ENCODE results near the gene HDGFL3. TPM values are rescaled to one million over a fixed set of nuclear protein-coding genes. Genes with fewer than 3 reads are reported as not detected.

Gene HDGFL3
- total and polyA plus RNA-seq, 9 of the 15 experiments (the other 6 are each of a cell fraction or from before 2014, with no cell fraction given) = 6.7 to 42.0 (median 31.4) TPM

DNA sequence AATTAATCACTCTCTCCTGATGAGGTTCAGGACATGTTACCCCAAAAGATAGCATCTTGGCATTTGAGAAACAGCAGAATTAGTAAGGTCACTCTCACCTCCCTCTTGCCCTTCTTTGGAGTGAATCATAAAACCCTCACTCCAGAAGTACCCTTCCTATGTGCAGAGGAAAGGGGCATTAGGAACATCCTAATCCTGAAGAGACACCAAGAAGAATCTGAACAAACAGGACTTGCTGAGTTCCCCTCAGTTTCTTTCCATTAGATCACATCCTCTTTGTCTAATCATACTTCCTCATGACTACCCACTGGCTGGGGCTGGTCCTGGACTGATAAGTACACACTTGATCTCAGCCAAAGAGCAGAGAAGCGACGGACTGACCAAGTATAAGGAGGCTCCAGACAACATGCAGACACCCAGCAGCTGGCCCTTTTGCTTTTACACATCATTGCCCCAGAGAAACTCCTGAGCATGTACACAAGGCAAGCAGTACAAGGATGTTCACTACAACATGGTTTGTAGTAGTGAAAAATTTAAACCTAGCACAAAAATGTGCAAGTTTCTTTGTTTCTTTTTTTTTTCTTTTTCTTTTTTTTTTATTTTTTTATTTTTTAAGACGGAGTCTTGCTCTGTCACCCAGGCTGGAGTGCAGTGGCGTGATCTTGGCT lies 115.2 kb downstream of the HDGFL3 start (continued):
- TF ChIP-seq, protein P1, sequence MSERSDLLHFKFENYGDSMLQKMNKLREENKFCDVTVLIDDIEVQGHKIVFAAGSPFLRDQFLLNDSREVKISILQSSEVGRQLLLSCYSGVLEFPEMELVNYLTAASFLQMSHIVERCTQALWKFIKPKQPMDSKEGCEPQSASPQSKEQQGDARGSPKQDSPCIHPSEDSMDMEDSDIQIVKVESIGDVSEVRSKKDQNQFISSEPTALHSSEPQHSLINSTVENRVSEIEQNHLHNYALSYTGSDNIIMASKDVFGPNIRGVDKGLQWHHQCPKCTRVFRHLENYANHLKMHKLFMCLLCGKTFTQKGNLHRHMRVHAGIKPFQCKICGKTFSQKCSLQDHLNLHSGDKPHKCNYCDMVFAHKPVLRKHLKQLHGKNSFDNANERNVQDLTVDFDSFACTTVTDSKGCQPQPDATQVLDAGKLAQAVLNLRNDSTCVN (CRISPR knock-in tag; IDR thresholded peaks at IDR 0.05) = peak; percentile 30; the same call in 1 of the 2 replicates
- TF ChIP-seq ARHGAP35 (IDR thresholded peaks at IDR 0.05; ENCODE audit: partially characterized antibody) (no peak), ERF (CRISPR knock-in tag; IDR thresholded peaks at IDR 0.05) (0 out of 2 replicates have a peak, but pooled peaks have one; percentile 47), MXI1 (IDR thresholded peaks at IDR 0.05; ENCODE audit: low read depth, low read length) (no peak), JUNB (CRISPR knock-in tag; conservative IDR thresholded peaks at IDR 0.05) (no peak), FOXK1 (CRISPR knock-in tag; IDR thresholded peaks at IDR 0.05; ENCODE audit: borderline replicate concordance) (no peak), ZSCAN32 (CRISPR knock-in tag; IDR thresholded peaks at IDR 0.05) (no peak), L3MBTL2 (IDR thresholded peaks at IDR 0.05) (peak; percentile 62; the same call in 1 of the 2 replicates), ZNF143 (CRISPR knock-in tag; IDR thresholded peaks at IDR 0.05) (no peak), PTRF (tag; IDR thresholded peaks at IDR 0.05) (no peak), SMAD3 (CRISPR knock-in tag; conservative IDR thresholded peaks at IDR 0.05) (0 out of 2 replicates have a peak, but pooled peaks have one; percentile 26), NFIX (CRISPR knock-in tag; IDR thresholded peaks at IDR 0.05; ENCODE audit: low read depth) (no peak), ARNT (IDR thresholded peaks at IDR 0.05) (peak; percentile 45 to 62; a peak in 2 of 4 replicates), GATA2 (CRISPR knock-in tag; IDR thresholded peaks at IDR 0.05) (peak; percentile 83), CEBPG (CRISPR knock-in tag; IDR thresholded peaks at IDR 0.05) (peak; percentile 48; the same call in 1 of the 2 replicates), CEBPG (tag; conservative IDR thresholded peaks at IDR 0.05 in 1 of 2, IDR thresholded peaks at IDR 0.05 in 1 of 2) (peak in 1 of 2 experiments; percentile 20; a peak in 1 of 4 replicates), SUPT5H (IDR thresholded peaks at IDR 0.05) (peak; percentile 58), LARP7 (IDR thresholded peaks at IDR 0.05) (0 out of 2 replicates have a peak, but pooled peaks have one; percentile 76)
- TF ChIP-seq, protein P2, sequence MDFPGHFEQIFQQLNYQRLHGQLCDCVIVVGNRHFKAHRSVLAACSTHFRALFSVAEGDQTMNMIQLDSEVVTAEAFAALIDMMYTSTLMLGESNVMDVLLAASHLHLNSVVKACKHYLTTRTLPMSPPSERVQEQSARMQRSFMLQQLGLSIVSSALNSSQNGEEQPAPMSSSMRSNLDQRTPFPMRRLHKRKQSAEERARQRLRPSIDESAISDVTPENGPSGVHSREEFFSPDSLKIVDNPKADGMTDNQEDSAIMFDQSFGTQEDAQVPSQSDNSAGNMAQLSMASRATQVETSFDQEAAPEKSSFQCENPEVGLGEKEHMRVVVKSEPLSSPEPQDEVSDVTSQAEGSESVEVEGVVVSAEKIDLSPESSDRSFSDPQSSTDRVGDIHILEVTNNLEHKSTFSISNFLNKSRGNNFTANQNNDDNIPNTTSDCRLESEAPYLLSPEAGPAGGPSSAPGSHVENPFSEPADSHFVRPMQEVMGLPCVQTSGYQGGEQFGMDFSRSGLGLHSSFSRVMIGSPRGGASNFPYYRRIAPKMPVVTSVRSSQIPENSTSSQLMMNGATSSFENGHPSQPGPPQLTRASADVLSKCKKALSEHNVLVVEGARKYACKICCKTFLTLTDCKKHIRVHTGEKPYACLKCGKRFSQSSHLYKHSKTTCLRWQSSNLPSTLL (IDR thresholded peaks at IDR 0.05) = 0 out of 2 replicates have a peak, but pooled peaks have one; percentile 55
- TF ChIP-seq, protein P3, sequence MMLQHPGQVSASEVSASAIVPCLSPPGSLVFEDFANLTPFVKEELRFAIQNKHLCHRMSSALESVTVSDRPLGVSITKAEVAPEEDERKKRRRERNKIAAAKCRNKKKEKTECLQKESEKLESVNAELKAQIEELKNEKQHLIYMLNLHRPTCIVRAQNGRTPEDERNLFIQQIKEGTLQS (IDR thresholded peaks at IDR 0.05) = peak; percentile 81
- TF ChIP-seq, protein P3 (CRISPR knock-in tag; conservative IDR thresholded peaks at IDR 0.05) = no peak
- TF ChIP-seq, protein P4, sequence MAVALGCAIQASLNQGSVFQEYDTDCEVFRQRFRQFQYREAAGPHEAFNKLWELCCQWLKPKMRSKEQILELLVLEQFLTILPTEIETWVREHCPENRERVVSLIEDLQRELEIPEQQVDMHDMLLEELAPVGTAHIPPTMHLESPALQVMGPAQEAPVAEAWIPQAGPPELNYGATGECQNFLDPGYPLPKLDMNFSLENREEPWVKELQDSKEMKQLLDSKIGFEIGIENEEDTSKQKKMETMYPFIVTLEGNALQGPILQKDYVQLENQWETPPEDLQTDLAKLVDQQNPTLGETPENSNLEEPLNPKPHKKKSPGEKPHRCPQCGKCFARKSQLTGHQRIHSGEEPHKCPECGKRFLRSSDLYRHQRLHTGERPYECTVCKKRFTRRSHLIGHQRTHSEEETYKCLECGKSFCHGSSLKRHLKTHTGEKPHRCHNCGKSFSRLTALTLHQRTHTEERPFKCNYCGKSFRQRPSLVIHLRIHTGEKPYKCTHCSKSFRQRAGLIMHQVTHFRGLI (CRISPR knock-in tag; IDR thresholded peaks at IDR 0.05) = peak; percentile 51; the same call in 1 of the 2 replicates
- TF ChIP-seq, protein P5, sequence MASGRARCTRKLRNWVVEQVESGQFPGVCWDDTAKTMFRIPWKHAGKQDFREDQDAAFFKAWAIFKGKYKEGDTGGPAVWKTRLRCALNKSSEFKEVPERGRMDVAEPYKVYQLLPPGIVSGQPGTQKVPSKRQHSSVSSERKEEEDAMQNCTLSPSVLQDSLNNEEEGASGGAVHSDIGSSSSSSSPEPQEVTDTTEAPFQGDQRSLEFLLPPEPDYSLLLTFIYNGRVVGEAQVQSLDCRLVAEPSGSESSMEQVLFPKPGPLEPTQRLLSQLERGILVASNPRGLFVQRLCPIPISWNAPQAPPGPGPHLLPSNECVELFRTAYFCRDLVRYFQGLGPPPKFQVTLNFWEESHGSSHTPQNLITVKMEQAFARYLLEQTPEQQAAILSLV (tag; IDR thresholded peaks at IDR 0.05) = no peak
